HG03558 (cell line): ENCODE results near the gene CSAG3.
"Not testable (repeated sequence)": the region's sequence is repeated elsewhere in the genome, so short reads cannot be mapped to it uniquely, and the experiment has no call there.

Source experiments
- ATAC-seq: cut with Tn5 transposase; IDR thresholded peaks from one replicate; pipeline ENCODE4 v1.9.1; 2021; ENCODE audit warnings: moderate number of reproducible peaks; ENCODE audit not compliant: unreplicated experiment; ENCODE audit errors: extremely low read depth

The CSAG3 gene

GRCh38 chrX:152758918-152759317 lies at the start of gene CSAG3:
TSS of gene CSAG3 (plus strand) at chrX:152759218.
- ATAC-seq, result not testable (repeated sequence)

GRCh38 chrX:152713195-152713594 lies 45.8 kb upstream of the CSAG3 start:
- ATAC-seq, result not testable (repeated sequence)

- ATAC-seq, result not testable (repeated sequence)
These were observed 44.9 kb upstream of the CSAG3 start, which contains the start of gene MAGEA2B for GRCh38 chrX:152713815-152714787. TSS of gene MAGEA2B (plus strand) at chrX:152714628. CDS start at chrX:152717107, 2,479 bp downstream.

- no peak for ATAC-seq
These were observed 33.6 kb upstream of the CSAG3 start for GRCh38 chrX:152725409-152725808.

GRCh38 chrX:152733261-152733975 lies 25.6 kb upstream of the CSAG3 start, which contains the start of the genes CSAG1 and MAGEA12:
TSS of gene CSAG1 (minus strand) at chrX:152733721. CDS start at chrX:152732460, 1,261 bp downstream.
TSS of gene MAGEA12 (plus strand) at chrX:152733757. CDS start at chrX:152736162, 2,405 bp downstream.
- ATAC-seq, result no peak

- ATAC-seq, result not testable (repeated sequence)
These were observed 24.7 kb upstream of the CSAG3 start for GRCh38 chrX:152734143-152734858.

GRCh38 chrX:152735101-152735500 lies 23.9 kb upstream of the CSAG3 start:
- ATAC-seq, result no peak

GRCh38 chrX:152735860-152736511 lies 23.0 kb upstream of the CSAG3 start:
- ATAC-seq, result no peak

GRCh38 chrX:152736528-152736927 lies 22.5 kb upstream of the CSAG3 start:
- not testable (repeated sequence) for ATAC-seq

GRCh38 chrX:152738560-152738959 lies 20.5 kb upstream of the CSAG3 start:
- ATAC-seq, result no peak

GRCh38 chrX:152753686-152754650 lies 5.0 kb upstream of the CSAG3 start, which contains the start of gene MAGEA2:
TSS of gene MAGEA2 (minus strand) at chrX:152753842. CDS start at chrX:152751363, 2,479 bp downstream.
- not testable (repeated sequence) for ATAC-seq

- not testable (repeated sequence) for ATAC-seq
These were observed 4.1 kb upstream of the CSAG3 start for GRCh38 chrX:152754871-152755270.

- ATAC-seq, result not testable (repeated sequence)
These were observed 526 bp downstream of the CSAG3 start for GRCh38 chrX:152759544-152759943.

- not testable (repeated sequence) for ATAC-seq
These were observed 2.6 kb downstream of the CSAG3 start for GRCh38 chrX:152761582-152761981.

GRCh38 chrX:152766562-152766961 lies 7.5 kb downstream of the CSAG3 start:
- ATAC-seq, result not testable (repeated sequence)

- not testable (repeated sequence) for ATAC-seq
These were observed 10.7 kb downstream of the CSAG3 start, which contains the start of gene MAGEA6 for GRCh38 chrX:152769549-152770289. TSS of gene MAGEA6 (minus strand) at chrX:152769689. CDS start at chrX:152767650, 2,039 bp downstream.

GRCh38 chrX:152787062-152787461 lies 28.0 kb downstream of the CSAG3 start:
- ATAC-seq, result not testable (repeated sequence)
